ENCODE results near the gene ATP1B3.

The ATP1B3 gene

DNA sequence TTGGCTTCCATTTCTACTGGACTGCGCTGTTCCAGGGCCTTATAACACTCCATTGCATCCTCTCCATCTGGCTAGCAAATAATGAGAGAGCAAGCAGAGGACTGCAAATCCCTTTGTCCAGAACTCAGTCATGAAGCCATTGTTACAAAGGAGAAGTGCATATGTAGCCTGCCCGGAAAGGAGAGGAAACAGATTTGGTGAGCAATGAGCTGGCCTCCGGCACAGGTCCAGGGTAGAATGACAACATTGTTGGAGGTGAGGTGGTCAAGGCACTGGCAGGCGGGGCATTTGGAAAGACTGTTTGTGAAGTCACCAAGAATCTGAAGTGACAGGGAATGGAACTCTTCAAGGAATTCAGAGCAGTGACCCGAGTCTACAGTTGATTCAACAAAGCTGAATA lies 25.0 kb upstream of the ATP1B3 start:
- TF ChIP-seq, protein P1, sequence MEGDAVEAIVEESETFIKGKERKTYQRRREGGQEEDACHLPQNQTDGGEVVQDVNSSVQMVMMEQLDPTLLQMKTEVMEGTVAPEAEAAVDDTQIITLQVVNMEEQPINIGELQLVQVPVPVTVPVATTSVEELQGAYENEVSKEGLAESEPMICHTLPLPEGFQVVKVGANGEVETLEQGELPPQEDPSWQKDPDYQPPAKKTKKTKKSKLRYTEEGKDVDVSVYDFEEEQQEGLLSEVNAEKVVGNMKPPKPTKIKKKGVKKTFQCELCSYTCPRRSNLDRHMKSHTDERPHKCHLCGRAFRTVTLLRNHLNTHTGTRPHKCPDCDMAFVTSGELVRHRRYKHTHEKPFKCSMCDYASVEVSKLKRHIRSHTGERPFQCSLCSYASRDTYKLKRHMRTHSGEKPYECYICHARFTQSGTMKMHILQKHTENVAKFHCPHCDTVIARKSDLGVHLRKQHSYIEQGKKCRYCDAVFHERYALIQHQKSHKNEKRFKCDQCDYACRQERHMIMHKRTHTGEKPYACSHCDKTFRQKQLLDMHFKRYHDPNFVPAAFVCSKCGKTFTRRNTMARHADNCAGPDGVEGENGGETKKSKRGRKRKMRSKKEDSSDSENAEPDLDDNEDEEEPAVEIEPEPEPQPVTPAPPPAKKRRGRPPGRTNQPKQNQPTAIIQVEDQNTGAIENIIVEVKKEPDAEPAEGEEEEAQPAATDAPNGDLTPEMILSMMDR (conservative IDR thresholded peaks at IDR 0.05; ENCODE audit: low read depth, low read length): no peak
- no peak overlapping the region for H3K4me3 ChIP-seq (ENCODE audit: low read depth, low read length)
- no peak for DNase-seq (ENCODE audit: low read depth)

- TF ChIP-seq, protein P1 (conservative IDR thresholded peaks at IDR 0.05; ENCODE audit: low read depth, low read length): no peak
- H3K4me3 ChIP-seq (ENCODE audit: low read depth, low read length): no peak overlapping the region
- DNase-seq (ENCODE audit: low read depth): peak; percentile 20
These were observed 23.3 kb upstream of the ATP1B3 start for GRCh38 chr3:141853081-141853601.

- DNase-seq (ENCODE audit: low read depth): no peak
- TF ChIP-seq, protein P1 (conservative IDR thresholded peaks at IDR 0.05; ENCODE audit: low read depth, low read length): no peak
- no peak overlapping the region for H3K4me3 ChIP-seq (ENCODE audit: low read depth, low read length)
These were observed 22.7 kb upstream of the ATP1B3 start for GRCh38 chr3:141853629-141854168.

GRCh38 chr3:141854599-141854998 lies 21.8 kb upstream of the ATP1B3 start:
- no peak overlapping the region for H3K4me3 ChIP-seq (ENCODE audit: low read depth, low read length)
- no peak for DNase-seq (ENCODE audit: low read depth)
- TF ChIP-seq, protein P1 (conservative IDR thresholded peaks at IDR 0.05; ENCODE audit: low read depth, low read length): peak; percentile 13

DNA sequence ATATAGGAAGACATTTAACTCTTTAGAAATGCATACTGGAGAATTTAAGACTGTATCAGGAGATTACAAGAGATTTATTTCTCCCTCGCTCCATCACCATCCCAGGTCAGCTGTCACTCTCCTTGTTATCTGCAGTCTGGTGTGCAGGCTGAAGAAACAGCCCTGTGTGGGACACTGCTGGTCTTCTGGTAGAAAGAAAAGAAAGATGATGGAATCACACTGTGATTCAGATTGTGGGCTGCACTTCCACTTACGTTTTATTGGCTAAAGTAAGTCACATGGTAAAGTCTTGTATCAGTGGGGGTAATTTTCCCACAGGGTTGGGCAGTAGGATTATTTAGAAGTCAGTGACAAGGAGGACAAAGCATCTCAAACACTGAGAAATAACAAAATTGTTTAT lies 18.1 kb upstream of the ATP1B3 start:
- H3K4me3 ChIP-seq (ENCODE audit: low read depth, low read length): no peak overlapping the region
- peak; percentile 23 for DNase-seq (ENCODE audit: low read depth)
- TF ChIP-seq, protein P1 (conservative IDR thresholded peaks at IDR 0.05; ENCODE audit: low read depth, low read length): no peak

- TF ChIP-seq, protein P1 (conservative IDR thresholded peaks at IDR 0.05; ENCODE audit: low read depth, low read length): no peak
- H3K4me3 ChIP-seq (ENCODE audit: low read depth, low read length): no peak overlapping the region
- DNase-seq (ENCODE audit: low read depth): no peak
These were observed 16.8 kb upstream of the ATP1B3 start for GRCh38 chr3:141859651-141860050.

GRCh38 chr3:141860086-141860669 lies 16.3 kb upstream of the ATP1B3 start:
- no peak for DNase-seq (ENCODE audit: low read depth)

More at GRCh38 chr3:141860086-141860669, 16.3 kb upstream of the ATP1B3 start:
- no peak overlapping the region for H3K4me3 ChIP-seq (ENCODE audit: low read depth, low read length)
- TF ChIP-seq, protein P1 (conservative IDR thresholded peaks at IDR 0.05; ENCODE audit: low read depth, low read length): no peak
